Activated T-cell treated with anti-CD3 and anti-CD28 coated beads, Interleukin-2, amount 50 U/mL, for 24 hours (primary cell): ENCODE data around the gene PHF23.

Experiments used
- DNase-seq: peaks from one replicate; pipeline ENCODE4 v3.0.0-alpha.2; 2020
- H3K27ac Mint-ChIP-seq: 2 replicates; pipeline ENCODE4 v1.8.0; 2020; ENCODE audit warnings: mild to moderate bottlenecking, mixed read lengths
- H3K27me3 Mint-ChIP-seq: 2 replicates; pipeline ENCODE4 v1.8.0; 2020; ENCODE audit warnings: mixed read lengths
- H3K36me3 Mint-ChIP-seq: 2 replicates; pipeline ENCODE4 v1.8.0; 2020; ENCODE audit warnings: low read depth, mixed read lengths
- H3K4me1 Mint-ChIP-seq: 2 replicates; pipeline ENCODE4 v1.8.0; 2020; ENCODE audit warnings: low read depth, mixed read lengths
- H3K4me3 Mint-ChIP-seq: 2 replicates; pipeline ENCODE4 v1.8.0; 2020; ENCODE audit warnings: mild to moderate bottlenecking, moderate library complexity, mixed read lengths
- H3K9me3 Mint-ChIP-seq: 2 replicates; pipeline ENCODE4 v1.8.0; 2020; ENCODE audit warnings: mixed read lengths

PHF23 gene

DNA sequence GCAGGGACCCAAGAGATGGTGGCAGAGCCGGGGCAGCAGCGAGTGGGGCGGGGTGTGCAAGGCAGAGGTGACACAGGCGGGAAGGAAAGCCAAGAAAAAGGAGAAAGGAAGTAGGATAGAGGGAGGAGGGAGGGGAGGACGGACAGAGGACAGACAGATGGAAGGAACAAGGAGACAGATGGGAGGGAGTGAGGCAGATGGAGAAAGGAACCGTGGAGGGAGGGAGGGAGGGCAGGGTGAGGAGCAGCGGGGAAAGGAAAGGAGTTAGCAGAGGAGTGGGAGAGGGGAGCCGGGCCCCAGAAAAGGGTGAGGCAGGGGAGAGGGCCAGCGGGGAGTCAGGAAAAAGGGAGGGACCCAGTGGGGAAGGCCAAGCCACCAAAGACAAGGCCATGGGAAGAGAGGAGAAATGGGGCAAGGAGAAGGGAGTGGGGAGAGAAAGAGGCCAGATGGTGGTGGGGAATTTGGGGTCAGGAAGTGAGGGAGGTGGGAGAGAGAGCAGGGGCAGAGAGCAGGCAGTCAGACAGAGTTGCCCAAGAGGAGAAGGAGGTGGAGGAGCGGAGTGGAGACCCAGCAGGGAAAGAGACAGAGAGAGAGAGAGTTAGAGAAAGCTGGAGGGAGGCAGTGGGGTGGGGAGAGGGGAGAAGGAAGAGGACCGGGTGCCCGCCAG is 46.9 kb downstream of the PHF23 start:
- Mint-ChIP-seq H3K4me1 (no peaks in the 10 kb centered on the region), H3K36me3 (peaks cover 13% of the 10 kb centered on the region), H3K4me3 (no peak overlapping the region), H3K9me3 (no peaks in the 10 kb centered on the region), H3K27me3 (no peaks in the 10 kb centered on the region), H3K27ac (no peak overlapping the region)
- DNase-seq: no peak

DNA sequence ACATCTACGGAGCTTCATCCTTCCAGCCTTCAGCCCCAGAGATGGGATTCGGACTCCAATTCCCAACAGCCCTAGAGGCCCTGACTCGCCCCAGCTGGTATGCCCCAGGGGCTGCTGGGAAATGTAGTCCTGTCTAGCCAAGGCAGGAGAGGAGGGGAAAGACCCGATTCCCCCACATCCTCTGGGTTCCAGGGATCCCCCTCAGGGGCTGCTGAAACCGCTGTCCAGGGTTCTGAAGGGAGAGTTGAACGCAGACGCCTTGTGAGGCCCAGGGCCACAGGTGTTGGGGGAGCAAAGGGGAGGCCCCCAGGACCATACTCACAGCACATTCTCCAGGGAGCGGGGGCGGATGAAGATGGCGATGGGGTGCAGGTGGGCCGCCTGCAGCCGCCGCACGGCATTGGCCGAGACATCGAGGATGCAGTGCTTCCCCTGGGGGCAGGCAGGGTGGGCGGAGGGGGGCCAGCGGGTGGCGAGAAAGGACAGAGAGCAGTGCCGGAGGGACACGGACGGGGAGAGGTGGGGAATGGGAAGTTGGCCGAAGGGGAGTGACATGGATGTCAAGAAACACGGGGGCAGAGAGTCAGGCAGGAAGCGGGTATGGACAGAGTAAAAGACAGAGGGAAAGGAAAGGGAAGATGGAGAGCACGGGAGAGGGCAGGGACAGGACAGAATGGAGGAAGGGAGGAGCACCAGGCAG is 47.5 kb downstream of the PHF23 start:
- Mint-ChIP-seq H3K27me3 (no peaks in the 10 kb centered on the region), H3K36me3 (peaks cover 9% of the 10 kb centered on the region), H3K4me3 (no peak overlapping the region), H3K27ac (no peak overlapping the region), H3K9me3 (no peaks in the 10 kb centered on the region), H3K4me1 (no peaks in the 10 kb centered on the region)
- DNase-seq: peak; percentile 52

DNA sequence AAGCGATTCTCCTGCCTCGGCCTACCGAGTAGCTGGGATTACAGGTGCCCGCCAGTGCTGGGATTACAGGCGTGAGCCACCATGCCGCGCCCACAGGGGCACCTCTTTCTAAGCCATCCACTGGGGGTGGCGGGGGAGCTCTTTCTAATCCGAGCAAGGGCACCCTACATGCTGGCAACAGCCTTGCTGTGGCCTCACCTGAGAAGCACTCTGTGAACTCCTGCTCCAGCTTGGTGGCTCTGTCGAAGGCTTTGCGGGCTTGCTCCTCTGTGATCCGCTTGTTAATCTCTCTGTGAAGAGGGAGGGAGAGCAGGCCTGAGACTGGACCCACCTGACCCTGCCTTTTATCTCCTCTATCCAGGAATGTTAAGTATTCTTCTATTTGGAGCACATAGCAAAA is 48.2 kb downstream of the PHF23 start:
- peaks cover 6% of the 10 kb centered on the region for H3K36me3 Mint-ChIP-seq
- no peaks in the 10 kb centered on the region for H3K4me1 Mint-ChIP-seq
- H3K4me3 Mint-ChIP-seq: no peak overlapping the region
- no peak for DNase-seq
- no peaks in the 10 kb centered on the region for H3K9me3 Mint-ChIP-seq
- no peak overlapping the region for H3K27ac Mint-ChIP-seq
- H3K27me3 Mint-ChIP-seq: no peaks in the 10 kb centered on the region

DNA sequence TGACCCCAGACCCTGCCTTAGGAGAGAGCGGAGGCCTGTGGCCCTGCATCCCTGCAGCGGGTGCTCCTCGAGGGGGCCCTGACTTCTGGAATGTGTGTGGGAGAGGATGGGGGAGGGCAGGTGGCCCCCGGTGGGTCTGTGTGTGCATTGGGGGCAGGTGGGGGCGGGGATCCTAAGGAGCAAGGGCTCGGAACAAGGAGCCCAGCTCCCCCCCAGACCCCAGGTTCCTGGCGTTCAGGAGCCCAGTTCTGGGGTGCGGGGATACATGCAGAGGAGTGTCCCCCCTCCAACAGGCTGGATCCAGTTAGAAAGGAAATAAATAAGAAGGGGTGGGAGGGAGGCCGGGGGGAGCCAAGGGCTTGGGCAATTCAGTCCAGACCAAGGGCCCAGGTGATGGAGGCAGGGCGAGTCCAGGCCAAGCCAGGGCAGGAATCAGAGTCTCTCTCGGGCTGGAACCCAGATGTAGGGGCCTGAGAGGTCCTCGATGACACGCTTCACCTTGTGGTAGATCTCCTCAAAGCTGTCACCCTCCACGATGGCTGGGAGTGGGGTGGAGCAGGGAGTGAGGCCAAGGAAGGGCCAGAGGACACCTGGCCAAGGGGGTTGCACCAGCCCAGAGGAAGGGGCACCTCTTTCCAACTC is 48.9 kb downstream of the PHF23 start:
- Mint-ChIP-seq H3K9me3 (no peaks in the 10 kb centered on the region), H3K27ac (no peak overlapping the region), H3K4me1 (no peaks in the 10 kb centered on the region), H3K4me3 (no peak overlapping the region), H3K36me3 (peaks cover 3% of the 10 kb centered on the region), H3K27me3 (no peaks in the 10 kb centered on the region)
- DNase-seq: no peak

DNA sequence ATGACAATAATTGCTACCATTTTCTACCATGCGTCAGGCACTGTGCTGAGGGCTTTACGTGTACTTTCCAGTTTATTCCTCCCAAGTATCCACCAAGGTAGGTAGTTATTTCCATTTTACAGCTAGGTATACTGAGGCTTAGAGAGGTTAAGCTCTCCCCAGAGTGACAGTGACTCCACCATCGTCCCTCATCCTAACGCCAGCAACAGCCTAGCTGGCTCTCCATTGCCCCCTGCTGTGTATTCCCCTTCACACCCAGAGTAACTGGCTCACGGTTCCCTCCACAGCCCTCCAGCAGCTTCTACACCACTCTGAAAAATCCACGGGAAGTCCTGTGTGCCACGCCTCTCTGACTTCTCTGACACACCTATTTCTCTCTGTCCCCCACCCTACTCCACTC is 53.0 kb downstream of the PHF23 start:
- Mint-ChIP-seq H3K4me1 (no peaks in the 10 kb centered on the region), H3K27me3 (no peaks in the 10 kb centered on the region), H3K27ac (no peak overlapping the region), H3K36me3 (no peaks in the 10 kb centered on the region), H3K9me3 (no peaks in the 10 kb centered on the region), H3K4me3 (no peak overlapping the region)
- DNase-seq: no peak
